HepG2 (cell line): ENCODE results near the gene ZNF490. TPM values are rescaled to one million over a fixed set of nuclear protein-coding genes. Genes with fewer than 3 reads are reported as not detected.
A peak's percentile ranks its signal among the peaks of the same experiment; 100 is the strongest.

Experiments
- ATAC-seq: fragments of 200-7000 bp; cut with Tn5 transposase; 3 replicates; pipeline ENCODE4 v1.9.1; 2020; ENCODE audit warnings: mild to moderate bottlenecking, moderate library complexity
- BruUV-seq: library from RNA; stranded (reverse); fragments of 400-500 nt; replicated peaks from 2 replicates; lab custom pipeline; 2021; lab: Mats Ljungman, UMichigan
- CTCF ChIA-PET: fragments of 300-600 bp; formaldehyde crosslinking; extraction: SDS; loops from one replicate; lab custom pipeline; 2021; ENCODE audit warnings: low total read pairs, inconsistent platforms, low intra/inter-chr PET ratio; lab: Yijun Ruan, JAX
- POLR2A ChIA-PET: fragments of 350-600 bp; sonication (Branson Sonifier 250); formaldehyde crosslinking; loops from one replicate; lab custom pipeline; 2020; ENCODE audit warnings: antibody characterized with exemption, inconsistent platforms; lab: Yijun Ruan, JAX
- DNase-seq: peaks from one replicate; pipeline ENCODE4 v3.0.0-alpha.2; 2015; ENCODE audit warnings: low spot score
- FAIRE-seq: peaks from 3 replicates; lab custom pipeline; 2011; peaks lifted over from hg19 to GRCh38; lab: Jason Lieb, UNC
- H2AFZ ChIP-seq: one replicate; pipeline ENCODE4 v1.6.1; 2011; ENCODE audit warnings: low read length, inconsistent platforms
- H3K27ac ChIP-seq: fragments of 300-600 bp; 3 replicates; pipeline ENCODE4 v1.8.0; 2011; ENCODE audit warnings: mixed run types, mild to moderate bottlenecking, mixed read lengths, low read length, inconsistent platforms; ENCODE audit not compliant: insufficient read depth; ENCODE audit errors: extremely low read length
- H3K27me3 ChIP-seq, 2 experiments: fragments of 200-600 bp in 1 of 2; 2 replicates in 1 of 2; 3 replicates in 1 of 2; pipeline versions ENCODE4 v1.6.0 to v1.8.0; 2011; ENCODE audit warnings: low read length in 2 of 2, mild to moderate bottlenecking in 2 of 2, moderate library complexity in 2 of 2, inconsistent platforms in 1 of 2; ENCODE audit not compliant: insufficient read depth in 2 of 2, control insufficient read depth in 1 of 2
- H3K36me3 ChIP-seq, 2 experiments: fragments of 200-600 bp in 1 of 2; replicated peaks in 1 of 2; 2 replicates in 1 of 2; 3 replicates in 1 of 2; pipeline versions ENCODE4 v1.5.1 to v1.8.0; 2011; ENCODE audit warnings: low read length in 2 of 2, inconsistent platforms in 1 of 2; ENCODE audit not compliant: insufficient read depth in 2 of 2, control insufficient read depth in 1 of 2
- H3K4me1 ChIP-seq: 2 replicates; pipeline ENCODE4 v1.5.1; 2012; ENCODE audit warnings: low read length, inconsistent platforms; ENCODE audit not compliant: insufficient read depth
- H3K4me2 ChIP-seq: 2 replicates; pipeline ENCODE4 v1.6.0; 2011; ENCODE audit warnings: low read depth, low read length, inconsistent platforms
- H3K4me3 ChIP-seq, 3 experiments: fragments of 200-600 bp in 1 of 3; sonication (generic), shearing (Covaris generic) in 1 of 3; replicated peaks in 1 of 3; 2 replicates each; pipeline ENCODE4 v1.5.1; 2011 to 2016; ENCODE audit warnings: low read length in 3 of 3, inconsistent platforms in 2 of 3, low read depth in 2 of 3, mild to moderate bottlenecking in 2 of 3, control low read depth in 1 of 3, mixed read lengths in 1 of 3; ENCODE audit not compliant: insufficient read depth in 1 of 3
- H3K79me2 ChIP-seq: one replicate; pipeline ENCODE4 v1.6.1; 2011; ENCODE audit warnings: low read length, inconsistent platforms; ENCODE audit not compliant: insufficient read depth
- H3K9ac ChIP-seq: 2 replicates; pipeline ENCODE4 v1.6.0; 2011; ENCODE audit warnings: mild to moderate bottlenecking, low read depth, low read length, inconsistent platforms; ENCODE audit not compliant: insufficient read depth
- H3K9me3 ChIP-seq: 2 replicates; pipeline ENCODE4 v1.5.1; 2012; ENCODE audit warnings: mild to moderate bottlenecking, low read length
- H4K20me1 ChIP-seq: 2 replicates; pipeline ENCODE4 v1.6.0; 2011; ENCODE audit warnings: inconsistent platforms, mild to moderate bottlenecking, low read length, moderate library complexity; ENCODE audit not compliant: insufficient read depth
- ADNP ChIP-seq: sonication (generic); formaldehyde crosslinking; IDR thresholded peaks from 2 replicates; pipeline ENCODE4 v1.4.0; 2020; ENCODE audit warnings: missing genetic modification reagents
- FOXC1 ChIP-seq: sonication (generic); formaldehyde crosslinking; IDR thresholded peaks from 2 replicates; pipeline ENCODE4 v1.8.0; 2022; ENCODE audit warnings: mild to moderate bottlenecking, missing genetic modification reagents, borderline replicate concordance
- HOXA9 ChIP-seq: sonication (generic); formaldehyde crosslinking; IDR thresholded peaks from 2 replicates; pipeline ENCODE4 v1.8.1; 2022; ENCODE audit warnings: missing genetic modification reagents, mild to moderate bottlenecking, moderate library complexity, borderline replicate concordance
- MAFF ChIP-seq: IDR thresholded peaks from 2 replicates; pipeline ENCODE4 v1.6.1; 2011; ENCODE audit warnings: low read depth, low read length, improper control_type of control experiment
- MAFK ChIP-seq, 2 experiments: IDR thresholded peaks in 1 of 2; conservative IDR thresholded peaks in 1 of 2; 2 replicates each; pipeline ENCODE4 v1.6.1; 2011; ENCODE audit warnings: improper control_type of control experiment in 2 of 2, low read length in 2 of 2
- SNAPC2 ChIP-seq: sonication (generic); formaldehyde crosslinking; IDR thresholded peaks from 2 replicates; pipeline ENCODE4 v1.8.1; 2022; ENCODE audit warnings: mild to moderate bottlenecking, missing genetic modification reagents
- XBP1 ChIP-seq: sonication (generic); formaldehyde crosslinking; IDR thresholded peaks from 2 replicates; pipeline ENCODE4 v1.5.0; 2020; ENCODE audit warnings: missing genetic modification reagents
- ZC3H4 ChIP-seq: sonication (generic); formaldehyde crosslinking; IDR thresholded peaks from 2 replicates; pipeline ENCODE4 v1.4.0; 2020; ENCODE audit warnings: missing genetic modification reagents, borderline replicate concordance
- ZNF496 ChIP-seq: sonication (generic); formaldehyde crosslinking; IDR thresholded peaks from 2 replicates; pipeline ENCODE4 v1.8.1; 2023; ENCODE audit warnings: mild to moderate bottlenecking, moderate library complexity, missing genetic modification reagents; ENCODE audit not compliant: insufficient replicate concordance
- ZNF549 ChIP-seq: sonication (generic); formaldehyde crosslinking; IDR thresholded peaks from 2 replicates; pipeline ENCODE4 v1.5.0; 2020; ENCODE audit warnings: missing genetic modification reagents
- ZNF562 ChIP-seq: sonication (generic); formaldehyde crosslinking; IDR thresholded peaks from 2 replicates; pipeline ENCODE4 v1.8.0; 2022; ENCODE audit warnings: missing genetic modification reagents, borderline replicate concordance
- WGBS: methylation state at CpG from one replicate; pipeline ENCODE4 v1.1.6; 2017; ENCODE audit warnings: low lambda C conversion rate; 5-methylcytosine and 5-hydroxymethylcytosine counted together
- in situ Hi-C: cut with HindIII; loops from 2 replicates; pipeline ENCODE4 v1.10.0; 2017; ENCODE audit warnings: low pct_unique_long_range_greater_than_20kb; ENCODE audit not compliant: extremely low pct_ligation_motif_present
- intact Hi-C: fragments of 100-400 bp; cut with micrococcal nuclease; formaldehyde crosslinking; loops from one replicate; pipeline ENCODE4 v1.10.0; 2022; ENCODE audit not compliant: unreplicated experiment
- polyA plus RNA-seq, 8 experiments: library from polyadenylated mRNA; depleted of rRNA in 3 of 8; stranded (reverse) in 7 of 8; unstranded in 1 of 8; fragments of >200 nt; fragmentation: Illumina TruSeq in 4 of 8; extraction: Trizol in 4 of 8; gene quantifications; 2 replicates each; pipeline versions ENCODE4 v1.2.1 to v1.2.3, GENCODE V29; 2011 to 2016; ENCODE audit warnings: low read depth in 4 of 8, missing spikeins in 1 of 8, mixed read lengths in 1 of 8; ENCODE audit not compliant: insufficient read depth in 1 of 8
- total RNA-seq, 5 experiments: library from RNA; depleted of rRNA; stranded (reverse); fragments of >200 nt; fragmentation: Illumina TruSeq; extraction: Trizol; gene quantifications; 2 replicates each; pipeline ENCODE4 v1.2.3, GENCODE V29; 2016; ENCODE audit warnings: low read depth in 1 of 5
- TF ChIP-seq, protein P1 (sequence below): sonication (generic); formaldehyde crosslinking; IDR thresholded peaks from 2 replicates; pipeline ENCODE4 v1.5.0; 2020; ENCODE audit warnings: missing genetic modification reagents, mild to moderate bottlenecking, borderline replicate concordance
- TF ChIP-seq, protein P2 (sequence below): sonication (generic); formaldehyde crosslinking; IDR thresholded peaks from 2 replicates; pipeline ENCODE4 v1.4.0; 2020; ENCODE audit warnings: missing genetic modification reagents, borderline replicate concordance
- TF ChIP-seq, protein P3 (sequence below): sonication (generic); formaldehyde crosslinking; IDR thresholded peaks from 2 replicates; pipeline ENCODE4 v1.4.0; 2020; ENCODE audit warnings: missing genetic modification reagents
- TF ChIP-seq, protein P4 (sequence below): sonication (generic); formaldehyde crosslinking; IDR thresholded peaks from 2 replicates; pipeline ENCODE4 v1.4.0; 2020; ENCODE audit warnings: mild to moderate bottlenecking, missing genetic modification reagents

The ZNF490 gene
- total and polyA plus RNA-seq, 2 of the 13 experiments (the other 11 are each of a cell fraction or from before 2014, with no cell fraction given) = 1.3 to 2.9 TPM

DNA sequence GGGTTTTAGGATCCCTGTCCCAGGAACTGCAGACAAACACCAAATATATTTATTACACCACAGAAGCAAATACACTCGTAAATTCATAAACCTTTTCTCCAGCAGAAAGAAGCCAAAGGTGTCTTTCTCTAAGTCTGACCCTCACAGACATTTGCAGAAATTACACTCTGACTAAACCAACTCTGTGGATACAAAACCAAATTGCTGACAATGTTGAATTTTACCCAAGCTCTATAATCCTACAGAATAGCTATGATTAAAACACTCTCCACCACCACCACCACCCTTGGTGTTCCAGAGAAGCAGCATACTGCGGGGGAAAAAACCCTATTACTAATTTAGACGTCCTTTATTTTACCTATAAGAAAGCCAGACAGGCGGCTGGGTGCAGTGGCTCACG lies 64.5 kb downstream of the ZNF490 start:
- in situ Hi-C loops = no loop called here
- no peak overlapping the region; the same call in 1 of the 2 replicates for H3K9ac ChIP-seq
- POLR2A ChIA-PET = no interaction called here
- no peak for TF ChIP-seq ZNF549 (CRISPR knock-in tag)
- TF ChIP-seq, protein P1, sequence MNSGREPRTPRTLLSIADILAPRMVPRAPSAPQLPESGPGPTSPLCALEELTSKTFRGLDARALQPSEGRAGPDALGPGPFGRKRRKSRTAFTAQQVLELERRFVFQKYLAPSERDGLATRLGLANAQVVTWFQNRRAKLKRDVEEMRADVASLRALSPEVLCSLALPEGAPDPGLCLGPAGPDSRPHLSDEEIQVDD (CRISPR knock-in tag) = no peak
- no peak for TF ChIP-seq HOXA9 (CRISPR knock-in tag)
- TF ChIP-seq ZNF562 (CRISPR knock-in tag) = no peak
- TF ChIP-seq MAFF = peak; percentile 74
- no peak for TF ChIP-seq FOXC1 (CRISPR knock-in tag)
- peak; percentile 70 to 85 for TF ChIP-seq MAFK (conservative IDR thresholded peaks at IDR 0.05 in 1 of 2, IDR thresholded peaks at IDR 0.05 in 1 of 2; ENCODE audit: low read length in 2 of 2)
- no peak for TF ChIP-seq ZC3H4 (CRISPR knock-in tag)
- TF ChIP-seq, protein P2, sequence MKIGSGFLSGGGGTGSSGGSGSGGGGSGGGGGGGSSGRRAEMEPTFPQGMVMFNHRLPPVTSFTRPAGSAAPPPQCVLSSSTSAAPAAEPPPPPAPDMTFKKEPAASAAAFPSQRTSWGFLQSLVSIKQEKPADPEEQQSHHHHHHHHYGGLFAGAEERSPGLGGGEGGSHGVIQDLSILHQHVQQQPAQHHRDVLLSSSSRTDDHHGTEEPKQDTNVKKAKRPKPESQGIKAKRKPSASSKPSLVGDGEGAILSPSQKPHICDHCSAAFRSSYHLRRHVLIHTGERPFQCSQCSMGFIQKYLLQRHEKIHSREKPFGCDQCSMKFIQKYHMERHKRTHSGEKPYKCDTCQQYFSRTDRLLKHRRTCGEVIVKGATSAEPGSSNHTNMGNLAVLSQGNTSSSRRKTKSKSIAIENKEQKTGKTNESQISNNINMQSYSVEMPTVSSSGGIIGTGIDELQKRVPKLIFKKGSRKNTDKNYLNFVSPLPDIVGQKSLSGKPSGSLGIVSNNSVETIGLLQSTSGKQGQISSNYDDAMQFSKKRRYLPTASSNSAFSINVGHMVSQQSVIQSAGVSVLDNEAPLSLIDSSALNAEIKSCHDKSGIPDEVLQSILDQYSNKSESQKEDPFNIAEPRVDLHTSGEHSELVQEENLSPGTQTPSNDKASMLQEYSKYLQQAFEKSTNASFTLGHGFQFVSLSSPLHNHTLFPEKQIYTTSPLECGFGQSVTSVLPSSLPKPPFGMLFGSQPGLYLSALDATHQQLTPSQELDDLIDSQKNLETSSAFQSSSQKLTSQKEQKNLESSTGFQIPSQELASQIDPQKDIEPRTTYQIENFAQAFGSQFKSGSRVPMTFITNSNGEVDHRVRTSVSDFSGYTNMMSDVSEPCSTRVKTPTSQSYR (CRISPR knock-in tag) = no peak
- TF ChIP-seq SNAPC2 (CRISPR knock-in tag) = no peak
- TF ChIP-seq ZNF496 (CRISPR knock-in tag) = no peak
- TF ChIP-seq, protein P3, sequence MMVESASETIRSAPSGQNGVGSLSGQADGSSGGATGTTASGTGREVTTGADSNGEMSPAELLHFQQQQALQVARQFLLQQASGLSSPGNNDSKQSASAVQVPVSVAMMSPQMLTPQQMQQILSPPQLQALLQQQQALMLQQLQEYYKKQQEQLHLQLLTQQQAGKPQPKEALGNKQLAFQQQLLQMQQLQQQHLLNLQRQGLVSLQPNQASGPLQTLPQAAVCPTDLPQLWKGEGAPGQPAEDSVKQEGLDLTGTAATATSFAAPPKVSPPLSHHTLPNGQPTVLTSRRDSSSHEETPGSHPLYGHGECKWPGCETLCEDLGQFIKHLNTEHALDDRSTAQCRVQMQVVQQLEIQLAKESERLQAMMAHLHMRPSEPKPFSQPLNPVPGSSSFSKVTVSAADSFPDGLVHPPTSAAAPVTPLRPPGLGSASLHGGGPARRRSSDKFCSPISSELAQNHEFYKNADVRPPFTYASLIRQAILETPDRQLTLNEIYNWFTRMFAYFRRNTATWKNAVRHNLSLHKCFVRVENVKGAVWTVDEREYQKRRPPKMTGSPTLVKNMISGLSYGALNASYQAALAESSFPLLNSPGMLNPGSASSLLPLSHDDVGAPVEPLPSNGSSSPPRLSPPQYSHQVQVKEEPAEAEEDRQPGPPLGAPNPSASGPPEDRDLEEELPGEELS (CRISPR knock-in tag) = no peak
- no peak for TF ChIP-seq ADNP (CRISPR knock-in tag)
- TF ChIP-seq, protein P4, sequence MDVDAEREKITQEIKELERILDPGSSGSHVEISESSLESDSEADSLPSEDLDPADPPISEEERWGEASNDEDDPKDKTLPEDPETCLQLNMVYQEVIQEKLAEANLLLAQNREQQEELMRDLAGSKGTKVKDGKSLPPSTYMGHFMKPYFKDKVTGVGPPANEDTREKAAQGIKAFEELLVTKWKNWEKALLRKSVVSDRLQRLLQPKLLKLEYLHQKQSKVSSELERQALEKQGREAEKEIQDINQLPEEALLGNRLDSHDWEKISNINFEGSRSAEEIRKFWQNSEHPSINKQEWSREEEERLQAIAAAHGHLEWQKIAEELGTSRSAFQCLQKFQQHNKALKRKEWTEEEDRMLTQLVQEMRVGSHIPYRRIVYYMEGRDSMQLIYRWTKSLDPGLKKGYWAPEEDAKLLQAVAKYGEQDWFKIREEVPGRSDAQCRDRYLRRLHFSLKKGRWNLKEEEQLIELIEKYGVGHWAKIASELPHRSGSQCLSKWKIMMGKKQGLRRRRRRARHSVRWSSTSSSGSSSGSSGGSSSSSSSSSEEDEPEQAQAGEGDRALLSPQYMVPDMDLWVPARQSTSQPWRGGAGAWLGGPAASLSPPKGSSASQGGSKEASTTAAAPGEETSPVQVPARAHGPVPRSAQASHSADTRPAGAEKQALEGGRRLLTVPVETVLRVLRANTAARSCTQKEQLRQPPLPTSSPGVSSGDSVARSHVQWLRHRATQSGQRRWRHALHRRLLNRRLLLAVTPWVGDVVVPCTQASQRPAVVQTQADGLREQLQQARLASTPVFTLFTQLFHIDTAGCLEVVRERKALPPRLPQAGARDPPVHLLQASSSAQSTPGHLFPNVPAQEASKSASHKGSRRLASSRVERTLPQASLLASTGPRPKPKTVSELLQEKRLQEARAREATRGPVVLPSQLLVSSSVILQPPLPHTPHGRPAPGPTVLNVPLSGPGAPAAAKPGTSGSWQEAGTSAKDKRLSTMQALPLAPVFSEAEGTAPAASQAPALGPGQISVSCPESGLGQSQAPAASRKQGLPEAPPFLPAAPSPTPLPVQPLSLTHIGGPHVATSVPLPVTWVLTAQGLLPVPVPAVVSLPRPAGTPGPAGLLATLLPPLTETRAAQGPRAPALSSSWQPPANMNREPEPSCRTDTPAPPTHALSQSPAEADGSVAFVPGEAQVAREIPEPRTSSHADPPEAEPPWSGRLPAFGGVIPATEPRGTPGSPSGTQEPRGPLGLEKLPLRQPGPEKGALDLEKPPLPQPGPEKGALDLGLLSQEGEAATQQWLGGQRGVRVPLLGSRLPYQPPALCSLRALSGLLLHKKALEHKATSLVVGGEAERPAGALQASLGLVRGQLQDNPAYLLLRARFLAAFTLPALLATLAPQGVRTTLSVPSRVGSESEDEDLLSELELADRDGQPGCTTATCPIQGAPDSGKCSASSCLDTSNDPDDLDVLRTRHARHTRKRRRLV (CRISPR knock-in tag) = no peak
- no peak for TF ChIP-seq XBP1
- TF ChIP-seq, all 625 proteins: peak for 2
- intact Hi-C loops = no loop called here
- Histone ChIP-seq H3K4me2 (no peak overlapping the region), H3K27me3 (no peaks in the 10 kb centered on the region; a peak in 1 of 5 replicates), H3K36me3 (peaks cover 2 to 3% of the 10 kb centered on the region in 2 experiments; a peak in 2 of 5 replicates), H3K4me1 (peaks cover 49% of the 10 kb centered on the region), H4K20me1 (peaks cover 23% of the 10 kb centered on the region), H2AFZ (no peak overlapping the region), H3K4me3 (no peak overlapping the region), H3K79me2 (peaks cover 63% of the 10 kb centered on the region), H3K9me3 (no peaks in the 10 kb centered on the region), H3K27ac (no peak overlapping the region)
- no TSS peak for BruUV-seq
- WGBS = 96% methylated on average over 5 of the region's 5 CpGs
- FAIRE-seq (no peak), DNase-seq (no peak), ATAC-seq (no peak)
- CTCF ChIA-PET = no interaction called here
